ENCODE measurements around the gene RIPK1. TPM values are rescaled to one million over a fixed set of nuclear protein-coding genes. Genes with fewer than 3 reads are reported as not detected.

Gene RIPK1
- total and polyA plus RNA-seq, 7 donors, result 5.6 to 10.6 (median 7.1) TPM

GRCh38 chr6:3131695-3132094, 63.4 kb downstream of the RIPK1 start:
- 92 to 94% (median 93%) methylated on average over 15 of the region's 15 CpGs for WGBS, 3 donors
- Histone ChIP-seq H3K4me1 (no peaks in the 10 kb centered on the region), H3K36me3 (ENCODE audit: insufficient read depth in 1 of 2, low read depth in 1 of 2) (peaks cover 0 to 67% of the 10 kb centered on the region in 2 donors), H3K27me3 (ENCODE audit: insufficient read depth in 3 of 3, low read length in 2 of 3) (no peaks in the 10 kb centered on the region), H3K27ac (no peak overlapping the region), H3K9me3 (no peaks in the 10 kb centered on the region), H3K4me3 (no peak overlapping the region)
- ATAC-seq (no peak), DNase-seq (no peak)
- TF ChIP-seq CTCF (IDR thresholded peaks at IDR 0.05), result no peak
- intact Hi-C loops (cut with DNase I), result loop anchor here in 1 of 2 donors (10.0 kb wide), 1 partner anchor 603 kb away; no protein-coding TSS in a partner anchor

DNA sequence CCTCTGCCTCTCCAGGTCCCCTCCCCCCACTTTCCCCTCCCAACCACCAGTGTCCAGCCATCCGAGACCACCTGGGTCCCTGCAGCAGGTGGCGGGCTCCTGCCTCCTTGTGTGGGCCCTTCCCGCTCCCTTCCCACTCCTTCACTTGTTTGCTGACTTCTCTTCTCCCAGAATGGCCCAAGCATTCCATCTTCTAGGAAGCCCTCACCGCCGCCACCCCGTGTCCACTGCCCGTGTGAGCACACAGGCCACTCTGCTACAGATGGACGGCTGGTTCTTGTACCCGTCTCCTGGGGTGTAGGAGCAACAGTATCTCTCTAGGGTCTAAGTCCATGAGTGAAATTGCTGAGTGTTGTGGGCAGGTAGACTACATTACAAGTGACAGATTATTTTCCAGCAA, 65.2 kb downstream of the RIPK1 start:
- TF ChIP-seq CTCF (IDR thresholded peaks at IDR 0.05), result no peak
- Histone ChIP-seq H3K9me3 (no peaks in the 10 kb centered on the region), H3K27me3 (ENCODE audit: insufficient read depth in 3 of 3, low read length in 2 of 3) (no peaks in the 10 kb centered on the region), H3K36me3 (ENCODE audit: insufficient read depth in 1 of 2, low read depth in 1 of 2) (peaks cover 0 to 76% of the 10 kb centered on the region in 2 donors), H3K27ac (no peak overlapping the region), H3K4me3 (no peak overlapping the region), H3K4me1 (peaks cover 4% of the 10 kb centered on the region)
- WGBS, 3 donors, result 88 to 93% (median 91%) methylated on average over 9 of the region's 9 CpGs
- DNase-seq (no peak), ATAC-seq (no peak)
- intact Hi-C loops (cut with DNase I), result loop anchor here in 1 of 2 donors (10.0 kb wide), 1 partner anchor 601 kb away; no protein-coding TSS in a partner anchor

DNA sequence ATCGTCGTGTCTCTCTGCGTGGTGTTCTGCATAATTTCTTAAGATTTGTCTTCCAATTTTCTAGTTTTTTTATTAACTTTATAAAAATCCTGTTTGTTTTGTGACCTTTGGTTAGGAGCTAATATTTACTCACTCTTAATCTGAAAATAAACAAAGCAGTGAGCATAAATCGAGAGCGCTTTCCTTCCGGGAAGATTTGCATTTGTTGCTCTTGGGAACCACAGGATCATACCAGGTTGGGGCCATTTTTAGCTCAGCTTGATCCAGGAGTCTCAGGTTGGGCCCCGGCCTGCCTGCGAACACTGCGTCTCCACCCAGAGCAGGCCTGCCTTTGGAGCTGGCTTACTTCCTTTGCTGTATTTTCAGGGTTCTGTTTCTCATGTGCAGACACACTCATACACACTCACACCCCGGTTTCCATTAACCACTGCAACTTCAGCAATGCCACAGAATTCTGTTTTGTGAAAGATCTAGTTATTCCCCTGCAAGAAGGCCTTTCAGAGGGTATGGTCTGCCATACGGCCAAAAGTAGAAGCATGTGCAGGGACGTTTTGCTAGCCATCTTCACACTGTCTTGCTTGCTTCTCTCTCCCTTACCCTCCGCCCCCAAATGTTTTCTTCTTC, 67.5 kb downstream of the RIPK1 start:
- ATAC-seq, result no peak
- 87 to 91% (median 87%) methylated on average over 13 of the region's 13 CpGs for WGBS, 3 donors

GRCh38 chr6:3136292-3137011, 68.2 kb downstream of the RIPK1 start:
- WGBS, 3 donors, result 89 to 94% (median 89%) methylated on average over 8 of the region's 8 CpGs
- Histone ChIP-seq H3K4me1 (peaks cover 18% of the 10 kb centered on the region), H3K27me3 (ENCODE audit: insufficient read depth in 3 of 3, low read length in 2 of 3) (no peaks in the 10 kb centered on the region), H3K36me3 (ENCODE audit: insufficient read depth in 1 of 2, low read depth in 1 of 2) (peaks cover 0 to 58% of the 10 kb centered on the region in 2 donors), H3K9me3 (no peaks in the 10 kb centered on the region), H3K27ac (no peak overlapping the region), H3K4me3 (no peak overlapping the region)
- TF ChIP-seq CTCF (IDR thresholded peaks at IDR 0.05), result no peak
- ATAC-seq, result no peak
- intact Hi-C loops (cut with DNase I), result loop anchor here in 1 of 2 donors (10.0 kb wide), 1 partner anchor 598 kb away; no protein-coding TSS in a partner anchor
- no peak for DNase-seq

More for the DNA sequence above, 67.5 kb downstream of the RIPK1 start:
- H3K4me1 ChIP-seq, result peaks cover 18% of the 10 kb centered on the region
- no peak for TF ChIP-seq CTCF (IDR thresholded peaks at IDR 0.05)
- peaks cover 0 to 60% of the 10 kb centered on the region in 2 donors for H3K36me3 ChIP-seq (ENCODE audit: insufficient read depth in 1 of 2, low read depth in 1 of 2)
- DNase-seq, result no peak
- H3K27ac ChIP-seq, result no peak overlapping the region
- no peak overlapping the region for H3K4me3 ChIP-seq
- intact Hi-C loops (cut with DNase I), result loop anchor here in 1 of 2 donors (10.0 kb wide), 1 partner anchor 599 kb away; no protein-coding TSS in a partner anchor
- no peaks in the 10 kb centered on the region for H3K9me3 ChIP-seq
- no peaks in the 10 kb centered on the region for H3K27me3 ChIP-seq (ENCODE audit: insufficient read depth in 3 of 3, low read length in 2 of 3)
